PC-3 (cell line): Measurements from ENCODE around the gene OR1Q1. TPM values are rescaled to one million over a fixed set of nuclear protein-coding genes. Genes with fewer than 3 reads are reported as not detected.

Source experiments
- ATAC-seq: fragments of 200-7000 bp; cut with Tn5 transposase; 2 replicates; pipeline ENCODE4 v1.9.1; 2020; ENCODE audit warnings: mild to moderate bottlenecking, moderate library complexity
- BruUV-seq: library from RNA; stranded (reverse); fragments of 400-500 nt; replicated peaks from 2 replicates; lab custom pipeline; 2021; lab: Mats Ljungman, UMichigan
- CTCF ChIA-PET: fragments of 300-600 bp; sonication (Branson Sonifier 250); formaldehyde crosslinking; loops from one replicate; lab custom pipeline; 2022; ENCODE audit warnings: antibody characterized with exemption; lab: Charles Lee
- POLR2A ChIA-PET: fragments of 300-600 bp; sonication (Branson Sonifier 250); formaldehyde crosslinking; loops from one replicate; lab custom pipeline; 2022; ENCODE audit warnings: antibody characterized with exemption; ENCODE audit not compliant: unreplicated experiment; lab: Charles Lee
- DNase-seq: peaks from one replicate; pipeline ENCODE4 v3.0.0-alpha.2; 2015
- H2AFZ ChIP-seq: fragments of 300-600 bp; sonication (generic); 2 replicates; pipeline ENCODE4 v1.6.0; 2016; ENCODE audit warnings: antibody characterized with exemption, low read length
- H3F3A ChIP-seq: fragments of 300-600 bp; sonication (generic); one replicate; pipeline ENCODE4 v1.6.0; 2017; ENCODE audit warnings: antibody characterized with exemption, low read length, control low read depth, mild to moderate bottlenecking; ENCODE audit not compliant: unreplicated experiment
- H3K27ac ChIP-seq: fragments of 300-600 bp; sonication (generic); 2 replicates; pipeline ENCODE4 v1.5.1; 2016; ENCODE audit warnings: mild to moderate bottlenecking, low read length
- H3K27me3 ChIP-seq: fragments of 300-600 bp; sonication (generic); 2 replicates; pipeline ENCODE4 v1.6.1; 2016; ENCODE audit warnings: low read length, mixed read lengths
- H3K36me3 ChIP-seq: fragments of 300-600 bp; sonication (generic); 2 replicates; pipeline ENCODE4 v1.6.1; 2016; ENCODE audit warnings: low read depth, mixed run types, low read length, mixed read lengths
- H3K4me1 ChIP-seq: fragments of 300-600 bp; sonication (generic); 2 replicates; pipeline ENCODE4 v1.5.1; 2016; ENCODE audit warnings: low read length; ENCODE audit not compliant: insufficient read depth
- H3K4me2 ChIP-seq: fragments of 300-600 bp; sonication (generic); 2 replicates; pipeline ENCODE4 v1.6.0; 2016; ENCODE audit warnings: low read length
- H3K4me3 ChIP-seq: fragments of 300-600 bp; sonication (generic); 2 replicates; pipeline ENCODE4 v1.5.1; 2016; ENCODE audit warnings: mild to moderate bottlenecking, low read length, mixed read lengths
- H3K79me2 ChIP-seq: fragments of 300-600 bp; sonication (generic); 2 replicates; pipeline ENCODE4 v1.6.1; 2017; ENCODE audit warnings: low read length, mixed read lengths
- H3K9ac ChIP-seq: fragments of 300-600 bp; sonication (generic); 2 replicates; pipeline ENCODE4 v1.6.0; 2016; ENCODE audit warnings: mild to moderate bottlenecking, low read length
- H3K9me2 ChIP-seq: fragments of 300-600 bp; sonication (generic); replicated peaks from 2 replicates; pipeline ENCODE4 v1.6.1; 2016; ENCODE audit warnings: mixed run types, low read length, mixed read lengths
- H3K9me3 ChIP-seq: fragments of 300-600 bp; sonication (generic); 2 replicates; pipeline ENCODE4 v1.6.1; 2016; ENCODE audit warnings: low read length, mixed read lengths
- H4K20me1 ChIP-seq: fragments of 300-600 bp; sonication (generic); 2 replicates; pipeline ENCODE4 v1.6.1; 2016; ENCODE audit warnings: low read length, mixed read lengths
- EZH2 ChIP-seq: fragments of 300-600 bp; sonication (generic); IDR thresholded peaks from one replicate; pipeline ENCODE4 v1.6.1; 2017; ENCODE audit warnings: antibody characterized with exemption, mild to moderate bottlenecking, low read length; ENCODE audit not compliant: unreplicated experiment
- EZH2phosphoT487 ChIP-seq: fragments of 300-600 bp; sonication (generic); IDR thresholded peaks from 2 replicates; pipeline ENCODE4 v1.6.1; 2018; ENCODE audit warnings: mild to moderate bottlenecking, antibody characterized with exemption, low read length, borderline replicate concordance
- intact Hi-C: fragments of 100-400 bp; cut with micrococcal nuclease; formaldehyde crosslinking; loops from 2 replicates; pipeline ENCODE4 v1.9.0; 2023
- total RNA-seq: library from RNA; depleted of rRNA; stranded (reverse); fragments of >200 nt; gene quantifications from 2 replicates; pipeline ENCODE4 v1.2.3, GENCODE V29; 2014
- TF ChIP-seq, protein P1 (sequence below): fragments of 300-600 bp; sonication (generic); conservative IDR thresholded peaks from 2 replicates; pipeline ENCODE4 v1.5.1; 2017; ENCODE audit warnings: antibody characterized with exemption, low read depth, mild to moderate bottlenecking, low read length

The OR1Q1 gene
- total RNA-seq, 1 experiment from 2014 or later: not detected

- ChIA-PET CTCF (no interaction called here), POLR2A (interaction anchor here (0.6 kb wide), 1 partner anchor 27 kb away, joined by 17 read pairs; no protein-coding TSS in a partner anchor)
- no peaks in the 10 kb centered on the region for H3K9me2 ChIP-seq
- BruUV-seq: no TSS peak
- no peak overlapping the region for H3K9ac ChIP-seq
- TF ChIP-seq, protein P1, sequence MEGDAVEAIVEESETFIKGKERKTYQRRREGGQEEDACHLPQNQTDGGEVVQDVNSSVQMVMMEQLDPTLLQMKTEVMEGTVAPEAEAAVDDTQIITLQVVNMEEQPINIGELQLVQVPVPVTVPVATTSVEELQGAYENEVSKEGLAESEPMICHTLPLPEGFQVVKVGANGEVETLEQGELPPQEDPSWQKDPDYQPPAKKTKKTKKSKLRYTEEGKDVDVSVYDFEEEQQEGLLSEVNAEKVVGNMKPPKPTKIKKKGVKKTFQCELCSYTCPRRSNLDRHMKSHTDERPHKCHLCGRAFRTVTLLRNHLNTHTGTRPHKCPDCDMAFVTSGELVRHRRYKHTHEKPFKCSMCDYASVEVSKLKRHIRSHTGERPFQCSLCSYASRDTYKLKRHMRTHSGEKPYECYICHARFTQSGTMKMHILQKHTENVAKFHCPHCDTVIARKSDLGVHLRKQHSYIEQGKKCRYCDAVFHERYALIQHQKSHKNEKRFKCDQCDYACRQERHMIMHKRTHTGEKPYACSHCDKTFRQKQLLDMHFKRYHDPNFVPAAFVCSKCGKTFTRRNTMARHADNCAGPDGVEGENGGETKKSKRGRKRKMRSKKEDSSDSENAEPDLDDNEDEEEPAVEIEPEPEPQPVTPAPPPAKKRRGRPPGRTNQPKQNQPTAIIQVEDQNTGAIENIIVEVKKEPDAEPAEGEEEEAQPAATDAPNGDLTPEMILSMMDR: no peak
- TF ChIP-seq EZH2: no peak
- no peak for TF ChIP-seq EZH2phosphoT487
- H3K27ac ChIP-seq: no peak overlapping the region
- H2AFZ ChIP-seq: no peak overlapping the region
- H3K79me2 ChIP-seq: no peaks in the 10 kb centered on the region
- DNase-seq (no peak), ATAC-seq (no peak)
- H3K9me3 ChIP-seq: no peaks in the 10 kb centered on the region
- no peaks in the 10 kb centered on the region for H3K4me1 ChIP-seq
- no peaks in the 10 kb centered on the region for H3F3A ChIP-seq
- no peak overlapping the region for H3K4me2 ChIP-seq
- no peak overlapping the region for H3K4me3 ChIP-seq
- intact Hi-C loops: no loop called here
- peaks cover 17% of the 10 kb centered on the region; the same call in 1 of the 2 replicates for H3K27me3 ChIP-seq
- no peaks in the 10 kb centered on the region for H4K20me1 ChIP-seq
- H3K36me3 ChIP-seq: no peaks in the 10 kb centered on the region
These were observed 8.8 kb upstream of the OR1Q1 start for GRCh38 chr9:122605691-122606090.

GRCh38 chr9:122606587-122606986 lies 8.0 kb upstream of the OR1Q1 start:
- intact Hi-C loops: no loop called here
- CTCF ChIA-PET: no interaction called here
- POLR2A ChIA-PET: no interaction called here

DNA sequence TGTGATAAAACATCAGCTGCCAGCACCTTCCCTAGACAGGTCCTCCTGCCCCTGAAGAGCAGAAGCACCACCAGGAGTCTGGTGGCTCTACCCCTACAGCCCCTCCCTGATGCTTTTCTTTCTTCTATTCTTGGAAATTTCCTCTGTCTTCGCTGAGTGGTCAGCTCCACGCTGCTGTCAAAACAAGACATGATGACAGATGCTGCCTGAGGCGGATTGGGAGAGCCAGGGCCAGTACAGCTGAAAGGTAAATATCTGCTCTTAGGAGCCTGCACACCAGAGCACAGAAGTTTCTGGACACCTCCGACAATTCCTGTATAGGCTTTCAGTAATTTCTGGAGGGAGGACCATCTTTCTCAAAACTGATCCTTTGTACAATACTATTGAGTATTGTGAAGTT lies 4.7 kb upstream of the OR1Q1 start:
- BruUV-seq: no TSS peak
- TF ChIP-seq EZH2phosphoT487 (no peak), EZH2 (no peak)
- TF ChIP-seq, protein P1: no peak
- no peak overlapping the region for H3K4me3 ChIP-seq
- no peaks in the 10 kb centered on the region for H3K36me3 ChIP-seq
- POLR2A ChIA-PET: no interaction called here
- no peaks in the 10 kb centered on the region for H4K20me1 ChIP-seq
- no peak overlapping the region for H3K9ac ChIP-seq
- H3K27me3 ChIP-seq: peaks cover 20% of the 10 kb centered on the region; the same call in 1 of the 2 replicates
- no peaks in the 10 kb centered on the region for H3K4me1 ChIP-seq
- H3K27ac ChIP-seq: no peak overlapping the region
- CTCF ChIA-PET: no interaction called here
- H2AFZ ChIP-seq: no peak overlapping the region
- H3K9me3 ChIP-seq: no peaks in the 10 kb centered on the region
- intact Hi-C loops: no loop called here
- H3K4me2 ChIP-seq: no peak overlapping the region
- no peaks in the 10 kb centered on the region for H3F3A ChIP-seq
- no peaks in the 10 kb centered on the region for H3K9me2 ChIP-seq
- DNase-seq (peak; percentile 16), ATAC-seq (no peak)
- no peaks in the 10 kb centered on the region for H3K79me2 ChIP-seq

More at GRCh38 chr9:122606587-122606986, 8.0 kb upstream of the OR1Q1 start:
- Histone ChIP-seq H3K79me2 (no peaks in the 10 kb centered on the region), H3K36me3 (no peaks in the 10 kb centered on the region), H3K9me2 (no peaks in the 10 kb centered on the region), H3K9ac (no peak overlapping the region), H3K4me2 (no peak overlapping the region), H2AFZ (no peak overlapping the region), H3K27me3 (peaks cover 23% of the 10 kb centered on the region; the same call in 1 of the 2 replicates), H4K20me1 (no peaks in the 10 kb centered on the region), H3K4me3 (no peak overlapping the region), H3K9me3 (no peaks in the 10 kb centered on the region), H3F3A (no peaks in the 10 kb centered on the region), H3K4me1 (no peaks in the 10 kb centered on the region), H3K27ac (no peak overlapping the region)
- ATAC-seq (no peak), DNase-seq (no peak)
- BruUV-seq: no TSS peak
- TF ChIP-seq EZH2 (no peak), EZH2phosphoT487 (no peak)
- TF ChIP-seq, protein P1: no peak
